Fibroblast of skin of back (primary cell): ENCODE data around the gene HACD1. TPM values are rescaled to one million over a fixed set of nuclear protein-coding genes. Genes with fewer than 3 reads are reported as not detected.
A peak's percentile ranks its signal among the peaks of the same experiment; 100 is the strongest.

Source experiments
- DNase-seq: peaks from one replicate; pipeline ENCODE4 v3.0.0-alpha.2; 2013
- polyA plus RNA-seq, 2 experiments: library from polyadenylated mRNA; unstranded; fragments of 120-200 nt; gene quantifications; one replicate each; pipeline ENCODE4 v1.2.1, GENCODE V29; 2013; ENCODE audit not compliant: insufficient read length in 2 of 2

HACD1 gene
- 106 TPM for polyA plus RNA-seq (2013, experiment 1 of 2; ENCODE audit: insufficient read length)
- polyA plus RNA-seq (2013, experiment 2 of 2; ENCODE audit: insufficient read length), result 113 TPM

DNA sequence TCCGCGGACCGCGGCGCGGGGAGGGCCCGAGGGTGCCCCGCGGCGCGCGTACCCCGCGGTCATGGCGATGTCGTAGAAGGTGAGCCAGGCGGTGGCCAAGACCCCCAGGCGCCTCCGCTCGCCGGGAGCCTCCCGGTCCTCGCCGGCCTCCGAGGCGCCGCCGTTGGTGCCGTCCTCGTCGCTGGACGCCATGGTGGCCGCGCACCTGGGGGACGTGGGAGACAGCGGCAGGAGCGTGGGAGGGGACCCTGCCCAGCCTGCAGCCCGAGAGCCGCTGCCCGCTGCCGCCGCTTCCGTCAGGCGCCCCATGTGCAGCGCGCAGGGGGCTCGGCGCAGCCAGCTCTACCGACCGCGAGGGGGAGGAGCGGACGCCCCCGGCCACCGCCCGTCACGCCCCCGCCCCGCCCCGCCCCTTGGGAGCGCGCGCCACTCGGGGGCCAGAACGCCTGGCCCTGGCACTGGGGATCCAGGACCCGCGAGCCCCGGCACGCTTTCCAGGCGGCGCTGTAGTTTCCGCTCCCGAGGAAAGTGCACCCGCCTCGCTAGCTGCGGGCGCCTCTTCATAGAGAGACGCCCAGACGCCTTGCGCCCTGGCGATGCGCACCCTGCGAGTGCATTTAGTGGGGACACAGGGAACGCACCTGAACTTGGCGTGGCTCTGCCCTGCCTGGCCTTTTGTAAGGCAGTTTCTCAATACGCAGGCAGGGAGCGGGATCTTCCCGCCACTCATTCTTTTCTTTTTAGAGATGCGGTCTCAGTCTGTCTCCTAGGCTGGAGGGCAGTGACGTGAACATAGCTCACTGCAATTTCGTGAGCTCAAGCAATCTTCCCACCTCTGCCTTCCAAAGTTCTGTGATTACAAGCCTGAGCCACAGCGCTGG, at the start of gene HACD1:
HACD1 (minus strand) TSS at position 344 of the 881 bp plus-strand sequence; CDS start at position 309, 35 bp downstream.
- peak; percentile 80 for DNase-seq

- peak; percentile 89 for DNase-seq
Observed at GRCh38 chr10:17665747-17666146, 48.6 kb upstream of the HACD1 start.

DNA sequence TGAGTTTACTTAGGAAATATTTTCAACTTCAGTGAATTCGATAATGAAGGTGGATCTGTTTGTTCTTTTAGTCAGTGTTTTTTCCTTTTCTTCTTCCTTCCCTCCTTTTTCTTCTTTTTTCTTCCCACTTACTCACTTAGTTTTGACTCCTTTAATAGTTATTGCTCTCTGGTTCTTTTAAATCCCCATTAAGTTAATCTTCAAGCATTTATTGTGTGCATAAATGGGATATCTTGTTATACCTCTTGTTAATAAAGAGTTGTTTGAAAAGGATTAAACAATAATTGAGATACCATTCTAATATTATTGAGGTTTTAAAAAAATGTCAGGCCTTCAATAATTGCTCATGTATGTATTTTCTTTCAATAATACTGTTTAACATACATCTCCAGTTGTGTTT, 46.3 kb upstream of the HACD1 start:
- DNase-seq, result no peak

DNA sequence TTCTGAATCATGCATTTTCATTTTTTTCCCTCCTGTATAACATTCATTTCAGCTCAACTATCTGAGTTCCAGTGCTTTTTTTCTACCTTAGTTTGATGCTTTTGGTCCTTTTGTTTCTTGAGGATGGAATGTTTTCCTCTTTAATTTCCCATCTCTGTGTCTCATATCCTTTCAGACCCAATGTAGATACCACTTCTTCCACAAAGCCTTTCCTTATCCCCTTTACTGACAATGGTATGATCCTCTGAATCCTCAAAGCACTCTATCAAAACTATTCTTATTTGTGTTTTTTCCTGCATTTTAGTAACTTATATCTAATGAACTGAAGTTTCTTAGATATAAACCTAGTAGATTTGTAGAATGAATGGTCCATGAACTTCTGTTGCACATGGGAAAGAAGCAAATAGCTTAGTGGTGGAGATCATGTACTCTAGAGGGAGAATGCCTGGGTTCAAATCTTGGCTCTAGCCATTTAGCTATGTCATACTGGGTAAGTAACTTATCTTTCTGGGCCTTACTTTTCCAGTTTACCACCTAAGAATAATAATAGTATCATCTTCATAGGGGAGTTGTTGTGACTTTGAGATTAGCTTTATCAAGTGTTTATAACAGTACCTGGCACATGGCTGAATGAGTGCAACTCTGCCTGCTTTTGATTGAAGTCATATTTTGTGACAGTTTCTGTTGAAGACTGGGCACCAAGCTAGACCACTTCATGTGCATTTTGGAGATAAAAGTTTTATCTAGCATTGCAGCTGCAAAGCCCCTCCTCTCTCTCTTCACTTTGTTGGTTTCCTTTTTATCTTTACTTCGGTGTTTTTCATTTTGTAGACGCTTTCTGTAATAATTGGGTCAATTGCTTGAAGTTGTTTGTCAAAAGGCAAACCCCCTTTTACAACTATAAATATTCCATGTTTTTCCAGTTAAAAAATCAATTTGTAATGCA, 45.3 kb upstream of the HACD1 start:
- DNase-seq, result no peak

DNA sequence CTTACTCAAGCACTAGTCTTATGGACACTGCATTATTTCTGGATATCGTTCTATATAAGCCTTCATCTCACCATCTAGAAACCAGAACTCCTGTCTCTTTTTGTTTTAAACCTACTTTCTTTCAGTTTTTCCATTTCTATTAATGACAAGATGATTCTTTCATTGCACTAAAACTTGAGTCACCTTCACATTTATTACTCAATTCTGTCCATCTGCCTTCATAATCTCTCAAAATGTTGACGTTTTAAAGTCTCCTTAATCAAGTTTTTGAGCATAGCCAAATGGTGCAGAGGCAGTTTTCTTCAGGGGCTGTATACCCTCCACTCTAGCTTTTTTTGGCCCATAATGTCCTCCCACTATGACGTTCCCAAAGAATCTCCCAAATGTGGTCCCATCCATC, 44.3 kb upstream of the HACD1 start:
- DNase-seq, result no peak

GRCh38 chr10:17660921-17661320, 43.7 kb upstream of the HACD1 start:
- no peak for DNase-seq

DNA sequence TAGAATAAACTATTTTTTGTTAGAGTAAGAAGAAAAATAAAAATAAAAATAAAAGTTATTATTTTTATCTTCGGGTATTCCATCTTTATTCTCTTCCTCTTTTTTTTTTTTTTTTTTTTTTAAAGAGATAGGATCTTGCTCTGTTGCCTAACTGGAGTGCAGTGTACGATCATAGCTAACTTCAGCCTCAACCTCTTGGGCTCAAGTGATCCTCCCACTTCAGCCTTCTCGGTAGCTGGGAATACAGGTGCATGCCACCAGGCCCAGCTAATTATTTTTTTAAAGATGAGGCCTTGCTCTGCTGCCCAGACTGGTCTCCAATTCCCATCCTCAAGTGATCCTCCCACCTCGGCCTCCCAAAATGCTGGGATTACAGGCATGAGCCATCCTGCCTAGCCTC, 42.2 kb upstream of the HACD1 start:
- no peak for DNase-seq

- no peak for DNase-seq
Observed at GRCh38 chr10:17657103-17657500, 39.9 kb upstream of the HACD1 start.

DNA sequence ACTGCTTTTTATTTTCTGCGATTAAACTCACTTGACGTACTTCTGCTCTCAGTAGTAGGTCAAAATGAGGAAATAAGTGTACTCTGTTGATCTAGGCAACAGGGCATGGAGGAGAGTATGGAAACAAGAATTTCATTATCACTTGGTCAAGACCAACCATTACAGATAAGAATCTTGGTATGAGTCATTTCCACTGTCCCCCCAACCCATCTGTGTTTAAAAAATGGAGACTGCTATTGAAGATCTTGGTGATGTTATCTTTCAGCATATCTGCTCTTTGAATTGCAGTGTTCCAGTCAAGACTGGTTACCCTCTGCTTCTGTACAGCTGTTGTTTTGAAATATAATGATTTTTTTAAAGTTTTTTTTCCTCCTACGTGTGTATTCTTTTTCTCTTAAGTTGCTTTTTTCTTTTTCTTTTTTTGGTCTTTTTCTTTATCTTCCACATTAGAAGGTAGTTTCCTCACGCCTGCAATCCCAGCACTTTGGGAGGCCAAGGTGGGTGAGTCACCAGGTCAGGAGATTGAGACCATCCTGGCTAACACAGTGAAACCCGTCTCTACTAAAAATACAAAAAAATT, 38.5 kb upstream of the HACD1 start:
- no peak for DNase-seq

- DNase-seq, result no peak
Observed at GRCh38 chr10:17655009-17655408, 37.8 kb upstream of the HACD1 start.

DNA sequence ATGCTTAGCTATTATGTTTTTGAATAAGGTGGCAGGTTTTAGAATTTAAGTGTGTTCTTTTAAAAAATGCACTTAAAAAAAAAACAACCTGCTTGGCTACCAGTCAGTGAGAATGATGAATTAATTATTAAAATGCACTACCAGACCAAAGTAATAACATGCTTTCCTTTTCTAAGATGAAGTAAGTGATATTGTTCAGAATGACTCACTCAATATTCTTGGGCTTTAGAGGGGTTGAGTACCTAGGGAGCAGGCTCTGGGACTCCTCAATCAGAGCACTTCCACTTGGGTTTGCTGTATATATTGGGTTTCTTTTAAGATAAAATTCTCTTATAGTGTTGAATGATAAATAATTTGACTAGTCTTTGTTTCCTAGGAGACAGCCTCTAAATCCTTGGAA, 35.4 kb upstream of the HACD1 start:
- DNase-seq, result no peak

DNA sequence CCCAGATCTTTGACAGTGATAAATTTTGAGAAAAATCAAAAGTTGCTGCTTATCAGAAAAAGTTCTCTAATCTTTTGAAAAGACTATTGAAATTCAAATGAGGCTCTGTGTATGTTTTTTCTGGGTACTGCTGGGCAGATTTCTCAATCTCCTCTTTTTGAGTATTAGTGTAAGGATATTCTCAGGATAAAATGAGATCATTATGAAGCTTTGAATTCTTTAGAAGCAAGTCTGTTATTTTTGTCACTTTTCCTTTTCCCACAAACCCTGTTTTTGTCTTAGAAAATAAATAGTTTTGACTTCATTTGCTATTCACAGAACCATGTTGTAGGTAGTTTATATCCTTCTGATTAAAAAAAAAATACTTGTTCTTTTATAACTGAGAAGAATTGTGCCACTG, 34.7 kb upstream of the HACD1 start:
- DNase-seq, result peak; percentile 53

- no peak for DNase-seq
Observed at GRCh38 chr10:17650416-17650815, 33.2 kb upstream of the HACD1 start.

DNA sequence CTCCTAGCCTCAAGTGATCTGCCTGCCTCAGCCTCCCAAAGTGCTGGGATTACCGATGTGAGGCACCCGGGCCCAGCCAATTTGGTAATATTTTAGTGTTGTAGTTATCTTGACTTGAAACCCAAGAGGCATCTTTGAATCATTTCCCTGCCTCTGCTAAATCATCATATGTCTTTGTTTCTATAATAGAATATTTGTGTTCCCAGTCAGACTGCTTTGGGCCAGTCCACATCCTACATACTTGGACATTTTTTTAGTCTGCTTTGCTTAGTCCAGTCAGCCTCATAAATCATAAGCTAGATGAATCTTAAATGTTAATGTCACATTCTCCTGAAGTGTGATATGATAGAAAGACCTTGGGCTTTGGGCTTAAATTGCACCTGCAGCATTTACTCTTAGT, 32.7 kb upstream of the HACD1 start:
- DNase-seq, result peak; percentile 78

DNA sequence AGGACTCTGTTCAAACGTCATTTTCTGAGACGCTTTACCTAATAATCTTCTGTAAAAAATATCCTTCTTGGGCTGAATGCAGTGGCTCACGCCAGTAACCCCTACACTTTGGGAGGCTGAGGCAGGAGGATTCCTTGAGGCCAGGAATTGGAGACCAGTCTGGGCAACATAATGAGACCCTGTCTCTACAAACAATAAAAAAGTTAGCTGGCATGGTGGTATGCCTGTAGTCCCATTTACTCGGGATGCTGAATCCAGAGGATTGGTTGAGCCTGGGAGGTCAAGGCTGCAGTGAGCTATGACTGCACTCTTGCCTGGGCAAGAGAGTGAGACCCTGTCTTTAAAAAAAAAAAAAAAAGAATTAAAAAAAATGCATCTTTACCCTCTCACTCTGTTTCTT, 31.9 kb upstream of the HACD1 start:
- DNase-seq, result no peak

GRCh38 chr10:17648243-17649035, 31.3 kb upstream of the HACD1 start:
- no peak for DNase-seq

DNA sequence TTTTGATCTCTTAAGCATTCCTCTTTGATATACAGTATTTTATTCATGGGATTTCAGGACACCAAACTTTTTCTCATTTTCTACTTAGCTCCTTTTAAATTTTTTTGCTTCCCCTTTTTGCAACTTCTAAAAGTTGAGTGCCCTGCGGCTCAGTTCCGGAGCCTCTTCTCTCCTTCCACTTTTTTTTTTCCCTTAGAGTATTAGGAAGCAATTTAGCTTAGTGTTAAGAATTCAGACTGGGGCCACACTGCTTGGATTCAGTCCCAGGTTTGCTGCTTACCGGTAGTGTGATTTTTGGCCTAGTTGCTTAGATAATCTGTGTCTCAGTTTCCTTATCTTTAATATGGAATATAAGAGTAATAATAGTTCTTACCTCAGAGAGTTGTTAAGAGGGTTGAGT, 30.2 kb upstream of the HACD1 start:
- no peak for DNase-seq

DNA sequence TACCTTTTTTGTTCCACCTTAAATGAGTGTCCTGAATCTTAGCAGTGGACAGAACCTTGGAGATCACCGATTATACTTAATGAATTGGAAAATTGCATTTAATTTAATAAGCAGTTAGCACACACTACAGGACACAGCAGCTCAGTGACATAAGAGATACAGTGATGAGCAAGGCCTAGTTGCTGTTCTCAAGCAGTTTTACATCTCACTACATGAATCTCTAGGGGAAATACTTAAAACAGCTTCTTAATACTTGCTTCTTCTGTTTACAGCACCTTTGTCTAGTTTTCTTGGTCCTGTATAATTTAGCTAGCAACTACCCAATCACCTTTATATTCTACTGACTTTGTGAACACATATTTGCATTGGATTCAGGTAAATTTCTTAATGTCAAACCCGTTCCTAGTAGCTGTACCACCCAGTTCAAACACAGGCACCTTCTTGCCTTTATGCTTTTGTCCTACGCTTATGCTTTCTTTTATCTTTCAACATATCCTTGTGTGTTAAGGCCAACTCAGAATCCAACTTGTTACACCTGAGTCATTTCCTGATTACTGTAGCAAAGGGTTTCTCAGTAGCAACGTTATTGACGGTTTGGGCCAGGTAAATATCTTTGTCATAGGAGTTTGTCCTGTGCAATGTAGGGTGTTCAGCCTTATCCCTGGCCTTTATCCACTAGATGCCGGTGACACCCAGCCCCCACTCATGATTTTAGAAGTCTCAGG, 28.6 kb upstream of the HACD1 start:
- DNase-seq, result no peak

DNA sequence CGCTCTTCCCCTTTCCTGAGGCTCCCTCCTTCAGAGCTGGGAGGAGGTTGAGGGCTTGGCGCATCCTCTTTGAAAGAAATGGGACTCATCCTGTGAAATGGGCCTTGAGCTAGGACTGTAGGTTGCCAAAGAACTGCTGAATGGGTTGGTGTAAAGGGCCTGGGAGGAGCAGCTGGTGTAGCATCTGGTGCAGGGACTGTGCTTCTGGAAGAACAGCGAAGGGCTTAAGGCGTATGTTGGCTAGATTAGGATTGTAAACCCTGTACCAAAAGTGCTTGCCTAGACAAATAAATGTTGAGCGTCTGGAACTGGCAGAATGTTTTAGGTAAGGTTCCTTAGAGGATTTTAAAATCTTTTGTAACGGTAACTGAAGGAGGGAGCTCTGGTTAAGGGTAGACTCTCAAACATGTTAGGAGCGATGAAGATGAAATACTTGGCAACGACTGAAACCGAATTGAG, 27.3 kb upstream of the HACD1 start:
- DNase-seq, result no peak

DNA sequence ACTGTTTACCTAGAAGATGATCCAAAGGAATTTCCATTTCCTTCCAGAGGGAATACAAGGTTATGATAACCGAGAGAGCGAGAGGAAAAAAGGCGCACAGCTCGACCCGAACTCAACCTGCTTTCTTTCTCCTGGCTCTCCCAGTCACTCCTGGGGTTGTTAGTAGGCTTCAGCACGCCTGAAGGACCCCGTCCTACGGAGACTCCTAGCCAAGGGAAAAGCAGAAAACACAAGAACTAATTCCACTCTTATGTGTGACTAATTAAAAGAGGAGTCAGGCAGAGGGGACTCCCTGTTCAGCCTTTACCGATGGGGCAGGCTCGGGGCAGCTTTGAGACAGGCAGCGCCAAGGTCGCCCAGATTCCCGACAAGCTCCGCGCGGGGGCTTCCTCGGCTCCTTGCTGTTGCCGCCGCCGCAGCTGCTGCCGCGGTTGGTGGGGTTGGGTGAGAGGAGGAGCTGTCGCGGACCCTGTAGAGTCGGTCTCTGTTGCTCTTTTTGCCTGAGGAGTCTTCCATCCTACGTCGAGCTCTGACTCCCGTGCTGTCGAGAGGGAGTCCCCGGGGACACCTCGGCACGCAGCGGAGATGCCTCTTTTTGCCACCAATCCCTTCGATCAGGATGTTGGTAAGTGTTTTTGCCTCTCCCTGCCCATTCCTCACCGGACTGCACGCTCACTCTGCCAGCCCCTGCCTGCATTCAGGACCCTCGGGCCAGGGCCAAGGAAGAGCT, 26.7 kb upstream of the HACD1 start, which contains the start of gene STAM:
STAM (plus strand) TSS at position 397 of the 730 bp plus-strand sequence; CDS start at position 586, 189 bp downstream.
- DNase-seq, result peak; percentile 92
